SU-DHL-6 (cell line): ENCODE measurements around the gene CCDC169.

ENCODE experiments used
- H2AFZ ChIP-seq: fragments of 200-600 bp; sonication (generic); 2 replicates; pipeline ENCODE4 v1.6.1; 2014; ENCODE audit warnings: low read depth, mild to moderate bottlenecking, moderate library complexity, mixed read lengths, antibody characterized with exemption, low read length; ENCODE audit not compliant: severe bottlenecking
- H3F3A ChIP-seq: fragments of 200-600 bp; shearing (Covaris generic); 2 replicates; pipeline ENCODE4 v1.6.0; 2016; ENCODE audit warnings: antibody characterized with exemption, mild to moderate bottlenecking; ENCODE audit not compliant: insufficient read depth
- H3K27ac ChIP-seq: fragments of 200-600 bp; sonication (generic); 2 replicates; pipeline ENCODE4 v1.5.1; 2016; ENCODE audit warnings: low read depth, mild to moderate bottlenecking, low read length, moderate library complexity, mixed read lengths
- H3K27me3 ChIP-seq: fragments of 200-600 bp; sonication (generic), shearing (Covaris generic); 2 replicates; pipeline ENCODE4 v1.6.0; 2014; ENCODE audit warnings: mild to moderate bottlenecking, low read length
- H3K36me3 ChIP-seq: fragments of 200-600 bp; sonication (generic); 2 replicates; pipeline ENCODE4 v1.6.1; 2014; ENCODE audit warnings: mild to moderate bottlenecking, low read length, mixed read lengths
- H3K4me2 ChIP-seq: fragments of 300-600, 200-600 bp; shearing (Covaris generic), sonication (generic); 2 replicates; pipeline ENCODE4 v1.6.0; 2014; ENCODE audit warnings: low read length, low read depth, mild to moderate bottlenecking; ENCODE audit not compliant: poor library complexity, severe bottlenecking
- H3K4me3 ChIP-seq: fragments of 200-600 bp; sonication (generic); 2 replicates; pipeline ENCODE4 v1.5.1; 2014; ENCODE audit warnings: antibody characterized with exemption, low read length, mild to moderate bottlenecking, mixed read lengths; ENCODE audit not compliant: insufficient read depth, poor library complexity, severe bottlenecking
- H3K79me2 ChIP-seq: fragments of 200-600 bp; sonication (generic); 2 replicates; pipeline ENCODE4 v1.6.1; 2014; ENCODE audit warnings: mild to moderate bottlenecking, low read length, moderate library complexity; ENCODE audit not compliant: insufficient read depth
- H3K9ac ChIP-seq: fragments of 200-600 bp; sonication (generic); 2 replicates; pipeline ENCODE4 v1.7.0; 2014; ENCODE audit warnings: mild to moderate bottlenecking, low read length
- H3K9me2 ChIP-seq: fragments of 200-600 bp; sonication (generic); replicated peaks from 2 replicates; pipeline ENCODE4 v1.6.1; 2014; ENCODE audit warnings: low read length; ENCODE audit not compliant: insufficient read depth
- H3K9me3 ChIP-seq: fragments of 200-600 bp; sonication (generic); 2 replicates; pipeline ENCODE4 v1.6.1; 2014; ENCODE audit warnings: low read length, mixed read lengths; ENCODE audit not compliant: insufficient read depth
- H4K20me1 ChIP-seq: fragments of 200-600 bp; sonication (generic); 2 replicates; pipeline ENCODE4 v1.6.1; 2014; ENCODE audit warnings: low read depth, mild to moderate bottlenecking, antibody characterized with exemption, low read length, moderate library complexity, mixed read lengths
- EZH2phosphoT487 ChIP-seq: fragments of 200-600 bp; sonication (generic), shearing (Covaris generic); conservative IDR thresholded peaks from 2 replicates; pipeline ENCODE4 v1.6.1; 2018; ENCODE audit warnings: mild to moderate bottlenecking, antibody characterized with exemption, low read length, moderate library complexity, mixed read lengths
- TF ChIP-seq, protein P1 (sequence below): fragments of 200-600 bp; sonication (generic); IDR thresholded peaks from one replicate; pipeline ENCODE4 v1.5.1; 2017; ENCODE audit warnings: antibody characterized with exemption, mild to moderate bottlenecking, low read length, moderate library complexity; ENCODE audit not compliant: insufficient read depth, poor library complexity, severe bottlenecking

Gene CCDC169

DNA sequence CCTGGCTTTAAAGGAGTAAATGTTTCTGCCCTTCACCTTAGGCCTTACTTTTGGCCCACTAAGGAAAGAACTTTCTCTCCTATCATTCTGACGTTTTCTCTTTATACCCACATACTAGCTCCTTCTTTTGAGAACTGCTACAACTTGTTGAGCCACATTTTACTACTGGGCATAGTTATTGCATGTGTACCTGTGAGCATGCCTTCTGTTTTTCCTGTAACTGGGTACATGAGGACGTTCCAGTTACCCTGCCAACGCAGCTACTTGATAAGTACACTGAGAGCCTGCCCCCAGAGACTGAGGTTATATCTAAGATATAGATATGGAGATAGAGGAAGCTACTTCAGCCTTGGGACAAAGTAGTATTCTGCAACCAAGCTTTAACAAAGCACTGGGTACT is 3.5 kb downstream of the CCDC169 start:
- no peaks in the 10 kb centered on the region for H3K36me3 ChIP-seq
- no peaks in the 10 kb centered on the region for H3K27me3 ChIP-seq
- no peaks in the 10 kb centered on the region for H3F3A ChIP-seq
- no peak overlapping the region for H3K4me2 ChIP-seq
- no peak overlapping the region for H3K9ac ChIP-seq
- H2AFZ ChIP-seq = no peak overlapping the region
- no peak for TF ChIP-seq EZH2phosphoT487
- TF ChIP-seq, protein P1, sequence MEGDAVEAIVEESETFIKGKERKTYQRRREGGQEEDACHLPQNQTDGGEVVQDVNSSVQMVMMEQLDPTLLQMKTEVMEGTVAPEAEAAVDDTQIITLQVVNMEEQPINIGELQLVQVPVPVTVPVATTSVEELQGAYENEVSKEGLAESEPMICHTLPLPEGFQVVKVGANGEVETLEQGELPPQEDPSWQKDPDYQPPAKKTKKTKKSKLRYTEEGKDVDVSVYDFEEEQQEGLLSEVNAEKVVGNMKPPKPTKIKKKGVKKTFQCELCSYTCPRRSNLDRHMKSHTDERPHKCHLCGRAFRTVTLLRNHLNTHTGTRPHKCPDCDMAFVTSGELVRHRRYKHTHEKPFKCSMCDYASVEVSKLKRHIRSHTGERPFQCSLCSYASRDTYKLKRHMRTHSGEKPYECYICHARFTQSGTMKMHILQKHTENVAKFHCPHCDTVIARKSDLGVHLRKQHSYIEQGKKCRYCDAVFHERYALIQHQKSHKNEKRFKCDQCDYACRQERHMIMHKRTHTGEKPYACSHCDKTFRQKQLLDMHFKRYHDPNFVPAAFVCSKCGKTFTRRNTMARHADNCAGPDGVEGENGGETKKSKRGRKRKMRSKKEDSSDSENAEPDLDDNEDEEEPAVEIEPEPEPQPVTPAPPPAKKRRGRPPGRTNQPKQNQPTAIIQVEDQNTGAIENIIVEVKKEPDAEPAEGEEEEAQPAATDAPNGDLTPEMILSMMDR = no peak
- no peak overlapping the region for H3K4me3 ChIP-seq
- H4K20me1 ChIP-seq = no peaks in the 10 kb centered on the region
- no peaks in the 10 kb centered on the region for H3K79me2 ChIP-seq
- H3K9me3 ChIP-seq = peaks cover 9% of the 10 kb centered on the region; the same call in 1 of the 2 replicates
- no peaks in the 10 kb centered on the region for H3K9me2 ChIP-seq
- no peak overlapping the region for H3K27ac ChIP-seq

DNA sequence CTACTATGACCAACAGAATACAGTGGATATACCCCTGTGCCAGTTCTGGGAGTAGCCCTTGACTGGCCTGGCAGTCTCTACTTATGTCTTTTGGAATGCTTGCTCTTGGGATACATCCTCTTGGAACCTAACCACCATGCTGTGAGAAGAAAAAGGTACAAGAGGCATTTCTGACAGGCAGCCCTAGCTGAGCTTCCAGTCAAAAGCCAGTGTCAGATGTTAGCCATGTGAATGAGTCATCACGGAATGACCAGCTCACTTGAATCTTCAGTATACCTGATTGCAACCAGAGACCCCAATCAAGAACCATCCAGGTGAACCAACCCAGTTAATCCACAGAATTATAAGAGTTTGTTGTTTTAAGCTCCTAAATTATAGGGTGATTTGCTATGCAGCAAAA is 4.1 kb downstream of the CCDC169 start:
- Histone ChIP-seq H3K9me3 (peaks cover 10% of the 10 kb centered on the region; the same call in 1 of the 2 replicates), H3K27ac (no peak overlapping the region), H3K79me2 (no peaks in the 10 kb centered on the region), H3K9ac (no peak overlapping the region), H3K4me3 (no peak overlapping the region), H3K9me2 (no peaks in the 10 kb centered on the region), H4K20me1 (no peaks in the 10 kb centered on the region), H3K36me3 (no peaks in the 10 kb centered on the region), H3K27me3 (no peaks in the 10 kb centered on the region), H3K4me2 (no peak overlapping the region), H2AFZ (no peak overlapping the region), H3F3A (no peaks in the 10 kb centered on the region)
- TF ChIP-seq EZH2phosphoT487 = no peak

DNA sequence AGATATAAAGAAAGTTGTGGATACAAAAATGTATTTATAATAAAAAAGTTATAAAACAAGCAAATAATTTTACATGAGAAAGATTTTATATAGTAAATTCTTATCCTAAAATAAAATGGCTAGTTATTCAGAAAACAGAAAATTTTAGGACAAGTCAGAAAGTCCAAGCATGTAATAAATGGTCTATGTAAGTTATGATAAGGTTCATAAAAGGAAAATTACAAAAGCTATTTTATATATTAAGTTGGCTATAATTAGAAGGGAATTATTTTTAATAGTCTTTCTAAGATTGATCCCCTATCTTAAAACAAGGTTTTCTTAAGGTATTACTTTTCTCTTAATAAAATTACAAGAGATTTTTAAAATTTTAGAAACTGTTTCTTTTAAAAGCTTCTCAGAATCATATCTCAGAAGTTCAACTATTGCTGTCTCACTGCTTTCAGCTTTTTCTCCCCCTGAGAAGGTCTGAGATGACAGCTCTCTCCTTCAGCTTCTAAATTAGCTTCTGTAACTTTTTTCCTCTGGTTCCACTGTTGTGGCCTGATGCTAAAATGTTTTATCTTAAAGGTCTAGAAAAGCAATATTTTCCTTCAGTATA is 8.7 kb downstream of the CCDC169 start:
- H3K36me3 ChIP-seq = no peaks in the 10 kb centered on the region; the same call in 1 of the 2 replicates
- H3K9me3 ChIP-seq = peaks cover 10% of the 10 kb centered on the region; the same call in 1 of the 2 replicates
- H3K4me3 ChIP-seq = no peak overlapping the region
- H4K20me1 ChIP-seq = no peaks in the 10 kb centered on the region
- H3F3A ChIP-seq = no peaks in the 10 kb centered on the region
- no peak overlapping the region for H2AFZ ChIP-seq
- H3K27me3 ChIP-seq = no peaks in the 10 kb centered on the region
- H3K79me2 ChIP-seq = no peaks in the 10 kb centered on the region
- H3K9me2 ChIP-seq = no peaks in the 10 kb centered on the region
- H3K4me2 ChIP-seq = no peak overlapping the region
- TF ChIP-seq, protein P1 = no peak
- no peak for TF ChIP-seq EZH2phosphoT487
- H3K27ac ChIP-seq = no peak overlapping the region
- no peak overlapping the region for H3K9ac ChIP-seq

DNA sequence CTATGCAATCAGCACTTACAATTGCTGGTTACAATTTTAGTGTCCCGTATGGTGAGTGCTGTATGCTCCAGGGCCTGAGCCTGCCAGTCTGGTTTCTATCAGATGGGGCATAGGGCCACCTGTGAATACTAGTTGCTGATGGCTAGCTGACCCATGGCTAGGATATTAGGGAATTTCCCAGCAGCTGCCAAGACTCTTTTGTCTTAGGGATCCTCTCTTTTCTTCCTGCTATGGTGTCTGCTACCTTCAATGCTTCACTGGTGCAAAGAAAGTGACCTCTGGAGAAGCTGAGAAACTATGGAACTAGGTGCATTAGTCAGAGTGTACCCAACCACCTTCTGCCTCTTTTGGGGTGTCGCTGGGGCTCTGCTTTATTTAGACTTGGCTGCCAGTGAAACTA is 11.6 kb downstream of the CCDC169 start:
- Histone ChIP-seq H3K27me3 (no peaks in the 10 kb centered on the region), H4K20me1 (no peaks in the 10 kb centered on the region), H3K79me2 (no peaks in the 10 kb centered on the region), H2AFZ (no peak overlapping the region), H3K4me3 (no peak overlapping the region), H3K27ac (no peak overlapping the region), H3K9me2 (no peaks in the 10 kb centered on the region), H3K9me3 (peaks cover 10% of the 10 kb centered on the region; the same call in 1 of the 2 replicates), H3K4me2 (no peak overlapping the region), H3K9ac (no peak overlapping the region), H3K36me3 (no peaks in the 10 kb centered on the region; the same call in 1 of the 2 replicates), H3F3A (no peaks in the 10 kb centered on the region)
- TF ChIP-seq EZH2phosphoT487 = no peak
- TF ChIP-seq, protein P1 = no peak
